CD4-positive, alpha-beta memory T cell (primary cell): ENCODE results near the gene RAB11B. TPM values are rescaled to one million over a fixed set of nuclear protein-coding genes. Genes with fewer than 3 reads are reported as not detected.
"Not testable (repeated sequence)": the region's sequence is repeated elsewhere in the genome, so short reads cannot be mapped to it uniquely, and the experiment has no call there.

ENCODE experiments used
- CTCF ChIA-PET: fragments of 350-600 bp; sonication (Branson Sonifier 250); formaldehyde crosslinking; loops from one replicate; lab custom pipeline; 2021; ENCODE audit warnings: inconsistent platforms; ENCODE audit not compliant: partially characterized antibody; lab: Charles Lee
- POLR2A ChIA-PET: fragments of 350-600 bp; sonication (Branson Sonifier 250); formaldehyde crosslinking; loops from one replicate; lab custom pipeline; 2021; ENCODE audit not compliant: partially characterized antibody; lab: Charles Lee
- DNase-seq, 5 donors: peaks; one replicate each; pipeline versions ENCODE4 v3.0.0 to v3.0.0-alpha.2; 2020 to 2022; ENCODE audit warnings: mixed read lengths in 1 of 5
- H3K27ac ChIP-seq: one replicate; pipeline ENCODE4 v1.7.0; 2013; ENCODE audit warnings: low read depth, low read length
- H3K27me3 ChIP-seq: 2 replicates; pipeline ENCODE4 v1.7.0; 2013; ENCODE audit warnings: mild to moderate bottlenecking, low read length, moderate library complexity; ENCODE audit not compliant: insufficient read depth
- H3K36me3 ChIP-seq: 2 replicates; pipeline ENCODE4 v1.7.0; 2013; ENCODE audit warnings: mild to moderate bottlenecking, low read length, moderate library complexity; ENCODE audit not compliant: insufficient read depth
- H3K4me1 ChIP-seq: 2 replicates; pipeline ENCODE4 v1.7.0; 2013; ENCODE audit warnings: mild to moderate bottlenecking, low read length, moderate library complexity; ENCODE audit not compliant: insufficient read depth
- H3K4me3 ChIP-seq, 2 donors: one replicate each; pipeline ENCODE4 v1.7.0; 2013; ENCODE audit warnings: low read length in 2 of 2, mild to moderate bottlenecking in 1 of 2
- H3K9me3 ChIP-seq, 2 donors: one replicate each; pipeline ENCODE4 v1.7.0; 2013; ENCODE audit warnings: low read length in 2 of 2, control low read depth in 1 of 2; ENCODE audit not compliant: control insufficient read depth in 1 of 2
- H3K27ac Mint-ChIP-seq, 7 donors: one replicate each; pipeline ENCODE4 v1.8.0; 2020 to 2021; ENCODE audit warnings: mixed read lengths in 7 of 7, mild to moderate bottlenecking in 6 of 7, inconsistent platforms in 3 of 7, moderate library complexity in 3 of 7
- H3K27me3 Mint-ChIP-seq, 2 donors: one replicate each; pipeline ENCODE4 v1.8.0; 2020 to 2021; ENCODE audit warnings: mixed read lengths in 2 of 2
- H3K36me3 Mint-ChIP-seq, 2 donors: one replicate each; pipeline ENCODE4 v1.8.0; 2020 to 2021; ENCODE audit warnings: mixed read lengths in 2 of 2, inconsistent platforms in 1 of 2, mild to moderate bottlenecking in 1 of 2
- H3K4me1 Mint-ChIP-seq, 4 donors: one replicate each; pipeline ENCODE4 v1.8.0; 2020 to 2021; ENCODE audit warnings: mixed read lengths in 4 of 4, mild to moderate bottlenecking in 1 of 4
- H3K4me3 Mint-ChIP-seq, 8 donors: one replicate each; pipeline ENCODE4 v1.8.0; 2020 to 2021; ENCODE audit warnings: mixed read lengths in 8 of 8, mild to moderate bottlenecking in 7 of 8, moderate library complexity in 6 of 8, inconsistent platforms in 3 of 8
- H3K9me3 Mint-ChIP-seq, 8 donors: one replicate each; pipeline ENCODE4 v1.8.0; 2020 to 2021; ENCODE audit warnings: mixed read lengths in 8 of 8, mild to moderate bottlenecking in 5 of 8, inconsistent platforms in 3 of 8, moderate library complexity in 1 of 8
- intact Hi-C: fragments of 100-400 bp; cut with micrococcal nuclease; formaldehyde crosslinking; loops from one replicate; pipeline ENCODE4 v1.15.1; 2023
- polyA plus RNA-seq, 2 donors: library from polyadenylated mRNA; unstranded; fragments of 300-500 nt; fragmentation: Illumina TruSeq; gene quantifications; one replicate each; pipeline ENCODE4 v1.2.3, GENCODE V29; 2021
- total RNA-seq, 2 experiments: library from RNA; stranded (reverse); gene quantifications; one replicate each; pipeline ENCODE4 v1.2.3, GENCODE V29; 2021

Gene RAB11B
- total and polyA plus RNA-seq, 4 experiments from 2014 or later, result 40.2 to 109 (median 96.9) TPM

DNA sequence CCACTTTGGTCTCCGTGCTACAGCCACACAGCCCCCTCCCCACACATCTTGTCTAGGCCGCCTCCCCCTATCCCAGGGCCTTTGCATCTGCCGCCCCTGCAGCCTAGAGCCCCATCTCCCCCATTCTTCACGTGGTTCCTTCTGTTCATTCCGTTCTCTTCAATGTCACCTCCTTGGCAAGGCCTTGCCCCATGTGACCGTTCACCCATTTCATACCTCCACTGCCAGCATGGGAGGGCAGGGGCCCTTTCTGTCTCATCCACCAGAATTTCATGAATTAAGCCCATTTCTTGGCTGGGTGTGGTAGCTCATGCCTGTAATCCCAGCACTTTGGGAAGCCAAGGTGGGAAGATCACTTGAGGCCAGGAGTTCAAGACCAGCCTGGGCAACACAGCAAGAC, 38.9 kb downstream of the RAB11B start:
- CTCF ChIA-PET, result interaction anchor here (1.8 kb wide), 1 partner anchor 16 kb away, joined by 6 read pairs; the partner anchor contains the start of gene MARCHF2
- H3K27ac Mint-ChIP-seq, result no peak overlapping the region
- POLR2A ChIA-PET, result no interaction called here

DNA sequence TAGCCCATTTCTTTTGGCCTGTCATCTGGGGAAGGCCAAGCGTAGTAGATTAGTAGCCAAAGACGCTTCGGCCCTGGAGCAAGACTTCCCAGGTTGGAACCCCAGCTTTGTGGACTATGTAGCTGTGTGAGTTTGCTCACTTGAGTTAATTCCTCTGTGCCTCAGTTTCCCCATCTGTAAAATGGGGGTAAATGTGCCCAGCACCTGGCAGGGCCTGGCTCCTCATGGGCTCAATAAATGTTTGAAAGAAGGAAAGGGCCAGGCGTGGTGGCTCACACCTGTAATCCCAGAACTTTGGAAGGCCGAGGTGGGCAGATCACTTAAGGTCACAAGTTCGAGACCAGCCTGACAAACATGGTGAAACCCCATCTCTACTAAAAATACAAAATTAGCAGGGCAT, 39.7 kb downstream of the RAB11B start:
- H3K36me3 ChIP-seq, result peaks cover 2% of the 10 kb centered on the region
- ChIA-PET CTCF (interaction anchor here (1.8 kb wide), 1 partner anchor 16 kb away, joined by 6 read pairs; the partner anchor contains the start of gene MARCHF2), POLR2A (no interaction called here)
- Mint-ChIP-seq H3K36me3 (peaks cover 8 to 15% of the 10 kb centered on the region in 2 donors), H3K27ac (no peak overlapping the region), H3K4me3 (no peak overlapping the region), H3K4me1 (no peaks in the 10 kb centered on the region), H3K9me3 (no peaks in the 10 kb centered on the region), H3K27me3 (no peaks in the 10 kb centered on the region)
- H3K27me3 ChIP-seq, result no peaks in the 10 kb centered on the region
- H3K4me1 ChIP-seq, result no peaks in the 10 kb centered on the region
- H3K4me3 ChIP-seq, result no peak overlapping the region
- H3K27ac ChIP-seq, result no peak overlapping the region
- DNase-seq, result no peak
- H3K9me3 ChIP-seq, result no peaks in the 10 kb centered on the region
- intact Hi-C loops, result no loop called here

More for the DNA sequence above, 38.9 kb downstream of the RAB11B start:
- H3K27me3 Mint-ChIP-seq, result no peaks in the 10 kb centered on the region
- H3K4me1 Mint-ChIP-seq, result no peaks in the 10 kb centered on the region
- no peaks in the 10 kb centered on the region for H3K9me3 Mint-ChIP-seq
- Histone ChIP-seq H3K36me3 (peaks cover 2% of the 10 kb centered on the region), H3K9me3 (no peaks in the 10 kb centered on the region), H3K27me3 (no peaks in the 10 kb centered on the region), H3K27ac (no peak overlapping the region), H3K4me1 (no peaks in the 10 kb centered on the region), H3K4me3 (no peak overlapping the region)
- no peak for DNase-seq
- H3K4me3 Mint-ChIP-seq, result no peak overlapping the region
- peaks cover 8 to 15% of the 10 kb centered on the region in 2 donors for H3K36me3 Mint-ChIP-seq
- intact Hi-C loops, result no loop called here

DNA sequence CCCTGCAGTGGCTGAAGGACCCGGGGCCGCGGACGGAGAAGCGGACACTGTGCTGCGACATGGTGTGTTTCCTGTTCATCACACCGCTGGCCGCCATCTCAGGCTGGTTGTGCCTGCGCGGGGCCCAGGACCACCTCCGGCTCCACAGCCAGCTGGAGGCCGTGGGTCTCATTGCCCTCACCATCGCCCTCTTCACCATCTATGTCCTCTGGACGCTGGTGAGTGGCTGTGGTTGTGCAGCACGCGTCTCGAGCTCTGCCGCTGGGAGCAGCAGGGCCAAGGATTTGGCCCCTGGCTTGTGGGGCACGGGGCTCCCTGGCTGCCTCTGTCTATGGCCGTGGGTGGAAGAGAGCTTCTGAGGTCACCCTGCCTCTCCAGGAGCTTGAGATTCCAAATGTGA, 40.5 kb downstream of the RAB11B start:
- Mint-ChIP-seq H3K4me1 (peaks cover 0 to 4% (median 0%) of the 10 kb centered on the region in 4 donors), H3K4me3 (no peak overlapping the region), H3K36me3 (peaks cover 13% of the 10 kb centered on the region in 2 donors), H3K27me3 (no peaks in the 10 kb centered on the region), H3K9me3 (no peaks in the 10 kb centered on the region), H3K27ac (peak overlapping the region in 1 of 7 donors; percentile 63)
- no peaks in the 10 kb centered on the region for H3K4me1 ChIP-seq
- POLR2A ChIA-PET, result no interaction called here
- H3K4me3 ChIP-seq, result no peak overlapping the region
- H3K27me3 ChIP-seq, result no peaks in the 10 kb centered on the region
- no peak overlapping the region for H3K27ac ChIP-seq
- CTCF ChIA-PET, result interaction anchor here (1.8 kb wide), 1 partner anchor 17 kb away, joined by 6 read pairs; the partner anchor contains the start of gene MARCHF2
- intact Hi-C loops, result no loop called here
- peaks cover 2% of the 10 kb centered on the region for H3K36me3 ChIP-seq
- DNase-seq, result no peak
- no peaks in the 10 kb centered on the region for H3K9me3 ChIP-seq

DNA sequence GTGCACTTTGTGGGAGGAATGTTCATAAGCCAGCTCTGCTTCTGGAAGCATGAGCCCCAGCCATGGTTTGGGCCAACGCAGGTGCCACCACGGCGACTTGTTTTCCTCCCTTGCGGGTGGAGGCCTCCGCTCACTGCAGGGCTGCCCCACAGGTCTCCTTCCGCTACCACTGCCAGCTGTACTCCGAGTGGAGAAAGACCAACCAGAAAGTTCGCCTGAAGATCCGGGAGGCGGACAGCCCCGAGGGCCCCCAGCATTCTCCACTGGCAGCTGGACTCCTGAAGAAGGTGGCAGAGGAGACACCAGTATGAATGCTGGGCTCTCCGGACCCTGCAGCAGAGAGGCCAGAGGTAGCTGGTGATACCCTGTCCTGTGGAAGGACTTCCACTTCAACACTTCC, 48.1 kb downstream of the RAB11B start:
- POLR2A ChIA-PET, result interaction anchor here (1.5 to 1.6 kb wide), 2 partner anchors 8 to 25 kb away, joined by 3 read pairs; partner anchors contain the start of gene MARCHF2
- H3K27ac Mint-ChIP-seq, result no peak overlapping the region
- H3K4me1 Mint-ChIP-seq, result peaks cover 0 to 5% (median under 1%) of the 10 kb centered on the region in 4 donors
- H3K9me3 Mint-ChIP-seq, result peaks cover 0 to 1% (median 0%) of the 10 kb centered on the region in 8 donors
- H3K27me3 Mint-ChIP-seq, result no peaks in the 10 kb centered on the region
- CTCF ChIA-PET, result no interaction called here
- H3K4me3 Mint-ChIP-seq, result no peak overlapping the region
- peaks cover 8% of the 10 kb centered on the region for H3K36me3 ChIP-seq
- H3K4me3 ChIP-seq, result no peak overlapping the region
- no peaks in the 10 kb centered on the region for H3K9me3 ChIP-seq
- DNase-seq, result no peak
- intact Hi-C loops, result no loop called here
- peaks cover 6 to 8% of the 10 kb centered on the region in 2 donors for H3K36me3 Mint-ChIP-seq
- H3K27me3 ChIP-seq, result no peaks in the 10 kb centered on the region
- no peak overlapping the region for H3K27ac ChIP-seq
- H3K4me1 ChIP-seq, result no peaks in the 10 kb centered on the region

GRCh38 chr19:8441725-8442544, 51.8 kb downstream of the RAB11B start:
- no peak for DNase-seq
- POLR2A ChIA-PET, result no interaction called here
- no peaks in the 10 kb centered on the region for H3K9me3 Mint-ChIP-seq
- peaks cover 11 to 24% (median 16%) of the 10 kb centered on the region in 4 donors for H3K4me1 Mint-ChIP-seq
- H3K4me3 Mint-ChIP-seq, result peak overlapping the region in 4 of 8 donors; percentile 12 to 64 (median 45)
- H3K27ac Mint-ChIP-seq, result peak overlapping the region in 1 of 7 donors; percentile 36
- CTCF ChIA-PET, result interaction anchor here (0.6 to 1.4 kb wide), 5 partner anchors 10 to 172 kb away, joined by 3 to 4 read pairs (median 4); partner anchors contain the start of gene MARCHF2
- H3K36me3 Mint-ChIP-seq, result peaks cover 12 to 22% of the 10 kb centered on the region in 2 donors
- peaks cover 14% of the 10 kb centered on the region for H3K36me3 ChIP-seq
- no peaks in the 10 kb centered on the region for H3K9me3 ChIP-seq
- no peak overlapping the region for H3K27ac ChIP-seq
- H3K4me1 ChIP-seq, result peaks cover 12% of the 10 kb centered on the region
- intact Hi-C loops, result no loop called here
- no peaks in the 10 kb centered on the region for H3K27me3 Mint-ChIP-seq
- no peak overlapping the region for H3K4me3 ChIP-seq
- no peaks in the 10 kb centered on the region for H3K27me3 ChIP-seq

GRCh38 chr19:8444140-8444676, 54.0 kb downstream of the RAB11B start:
- Histone ChIP-seq H3K36me3 (peaks cover 14% of the 10 kb centered on the region), H3K4me1 (peaks cover 34% of the 10 kb centered on the region), H3K27ac (peak overlapping the region; percentile 99), H3K4me3 (peak overlapping the region; percentile 26 to 85)
- H3K9me3 Mint-ChIP-seq, H3K9me3 ChIP-seq, H3K27me3 Mint-ChIP-seq, H3K27me3 ChIP-seq, DNase-seq: not testable (repeated sequence)
- Mint-ChIP-seq H3K4me1 (peaks cover 25 to 45% (median 33%) of the 10 kb centered on the region in 4 donors), H3K4me3 (peak overlapping the region; percentile 95 to 99 (median 97)), H3K36me3 (peaks cover 18 to 32% of the 10 kb centered on the region in 2 donors), H3K27ac (peak overlapping the region; percentile 91 to 99 (median 98))
- intact Hi-C loops, result loop anchor here (1.0 to 2.0 kb wide), 4 partner anchors 31 to 136 kb away; partner anchors contain the start of genes CD320, MARCHF2, RAB11B and ZNF414
- CTCF ChIA-PET, result interaction anchor here (1.2 to 1.5 kb wide), 5 partner anchors 28 to 135 kb away, joined by 3 to 21 read pairs (median 5); partner anchors contain the start of gene MARCHF2
- POLR2A ChIA-PET, result interaction anchor here (0.6 to 4.0 kb wide), 16 partner anchors 9 to 815 kb away, joined by 3 to 52 read pairs (median 6); partner anchors contain the start of genes MARCHF2, MYO1F, NDUFA7 and PET100
